K562 (cell line): Measurements from ENCODE around the gene ZCCHC14. TPM values are rescaled to one million over a fixed set of nuclear protein-coding genes. Genes with fewer than 3 reads are reported as not detected.

Experiments
- FOXK2 ChIP-seq, 2 experiments: fragments of 450-650 bp; IDR thresholded peaks in 1 of 2; conservative IDR thresholded peaks in 1 of 2; 2 replicates each; pipeline ENCODE4 v1.6.1; 2016; ENCODE audit warnings: low read depth in 2 of 2, mild to moderate bottlenecking in 1 of 2
- HMBOX1 ChIP-seq: sonication (generic); IDR thresholded peaks from 2 replicates; pipeline ENCODE4 v1.6.1; 2016
- LEF1 ChIP-seq: fragments of 450-650 bp; IDR thresholded peaks from 2 replicates; pipeline ENCODE4 v1.6.1; 2016; ENCODE audit warnings: mild to moderate bottlenecking
- MBD1 ChIP-seq: fragments of 250-450 bp; sonication (Bioruptor Pico); IDR thresholded peaks from 2 replicates; pipeline ENCODE4 v1.8.0; 2022; ENCODE audit warnings: inconsistent platforms
- MXD1 ChIP-seq: fragments of 250-450 bp; sonication (Bioruptor Pico); IDR thresholded peaks from 2 replicates; pipeline ENCODE4 v1.8.0; 2021; ENCODE audit warnings: borderline replicate concordance, mild to moderate bottlenecking, moderate library complexity; ENCODE audit not compliant: poor library complexity, severe bottlenecking
- NELFE ChIP-seq: IDR thresholded peaks from 2 replicates; pipeline ENCODE4 v1.6.1; 2011; ENCODE audit warnings: mild to moderate bottlenecking; ENCODE audit not compliant: insufficient read depth, insufficient read length
- POLR2AphosphoS2 ChIP-seq: IDR thresholded peaks from 2 replicates; pipeline ENCODE4 v1.6.1; 2012; ENCODE audit warnings: low read length, improper control_type of control experiment
- SETDB1 ChIP-seq: IDR thresholded peaks from one replicate; pipeline ENCODE4 v1.6.1; 2012; ENCODE audit warnings: low read length, control low read depth, inconsistent platforms
- SRSF1 ChIP-seq: fragments of 200-400 bp; formaldehyde crosslinking; IDR thresholded peaks from 2 replicates; pipeline ENCODE4 v1.6.1; 2017; ENCODE audit warnings: mild to moderate bottlenecking, low read depth, low read length, moderate library complexity
- TCFL5 ChIP-seq: fragments of 250-450 bp; sonication (Bioruptor Pico); conservative IDR thresholded peaks from 2 replicates; pipeline ENCODE4 v1.6.1; 2021; ENCODE audit warnings: mild to moderate bottlenecking, moderate library complexity, matching md5 sums
- XRCC4 ChIP-seq: IDR thresholded peaks from one replicate; pipeline ENCODE4 v1.6.1; 2011; ENCODE audit not compliant: insufficient read depth, insufficient read length; ENCODE audit errors: extremely low read depth
- ZC3H8 ChIP-seq: fragments of 450-650 bp; IDR thresholded peaks from 2 replicates; pipeline ENCODE4 v1.6.1; 2017
- ZSCAN29 ChIP-seq: fragments of 450-650 bp; IDR thresholded peaks from 2 replicates; pipeline ENCODE4 v1.6.1; 2017
- polyA plus RNA-seq, 8 experiments: library from polyadenylated mRNA; depleted of rRNA in 4 of 8; stranded (reverse) in 5 of 8; unstranded in 3 of 8; fragments of >200 nt; fragmentation: Nextera tagmentation in 2 of 8; fragmentation: Illumina TruSeq in 1 of 8; extraction: Ambion mirVana in 2 of 8; extraction: Trizol in 1 of 8; gene quantifications; 2 replicates each; pipeline versions ENCODE4 v1.2.1 to v1.2.3, GENCODE V29; 2011 to 2014; ENCODE audit warnings: inconsistent platforms in 1 of 8, missing spikeins in 1 of 8
- total RNA-seq, 7 experiments: library from RNA; depleted of rRNA in 6 of 7; stranded (reverse); fragments of >200 nt in 6 of 7; fragmentation: Illumina TruSeq in 2 of 7; extraction: Trizol in 2 of 7; gene quantifications; 2 replicates each; pipeline versions ENCODE4 v1.2.1 to v1.2.3, GENCODE V29; 2011 to 2021; ENCODE audit warnings: low replicate concordance in 1 of 7
- TF ChIP-seq, protein P1 (sequence below): sonication (generic); formaldehyde crosslinking; IDR thresholded peaks from 2 replicates; pipeline ENCODE4 v1.8.0; 2022; ENCODE audit warnings: mild to moderate bottlenecking, missing genetic modification reagents
- TF ChIP-seq, protein P2 (sequence below): fragments of 250-450 bp; sonication (Bioruptor Pico); IDR thresholded peaks from 2 replicates; pipeline ENCODE4 v1.5.0; 2021
- TF ChIP-seq, protein P3 (sequence below): sonication (generic); formaldehyde crosslinking; IDR thresholded peaks from 2 replicates; pipeline ENCODE4 v1.8.1; 2023; ENCODE audit warnings: mild to moderate bottlenecking, missing genetic modification reagents

Gene ZCCHC14
- total and polyA plus RNA-seq, 9 of the 15 experiments (the other 6 are each of a cell fraction or from before 2014, with no cell fraction given): 1.5 to 12.4 (median 2.9) TPM

DNA sequence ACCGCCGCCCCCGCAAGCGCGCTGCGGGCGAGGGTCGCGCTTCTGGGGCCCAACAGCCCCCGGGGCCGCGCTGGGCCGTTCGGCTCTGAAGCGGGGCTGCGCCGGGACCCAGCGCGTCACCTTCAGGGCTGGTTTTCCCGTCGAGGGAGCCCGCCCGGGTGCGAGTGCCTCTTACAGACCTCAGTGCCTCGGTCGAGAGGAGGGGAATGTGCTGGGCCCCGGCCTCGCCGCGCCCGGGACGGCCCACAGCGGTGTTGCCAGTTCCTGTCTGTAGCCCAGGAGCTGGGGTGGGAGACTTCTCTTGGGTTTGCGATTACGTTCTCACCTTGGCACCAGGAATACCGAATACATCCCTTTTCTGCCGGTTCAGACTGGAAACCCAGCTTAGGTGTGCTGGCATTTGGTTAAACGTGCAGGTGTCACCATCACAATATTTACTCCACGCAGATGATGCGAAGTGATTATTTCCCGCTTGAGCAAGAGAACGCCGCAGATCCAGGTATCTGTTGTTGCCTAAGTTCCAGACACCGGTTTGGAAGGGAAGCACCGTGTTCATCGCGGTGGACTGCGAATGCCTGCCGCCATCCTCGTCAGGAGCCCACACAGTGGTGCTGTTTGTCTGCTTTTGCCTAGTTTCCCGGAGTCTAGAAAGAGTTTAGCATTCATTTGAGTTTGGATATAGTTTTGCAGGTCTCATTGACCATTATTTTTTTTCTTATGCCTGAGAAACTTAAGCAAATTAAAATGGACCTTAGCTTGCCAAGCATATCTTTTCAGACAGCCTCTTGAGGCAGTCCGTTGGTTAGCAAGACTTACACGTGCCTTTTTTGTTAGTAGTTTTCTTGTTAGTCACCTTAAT is 99.8 kb downstream of the ZCCHC14 start (continued):
- TF ChIP-seq, protein P1, sequence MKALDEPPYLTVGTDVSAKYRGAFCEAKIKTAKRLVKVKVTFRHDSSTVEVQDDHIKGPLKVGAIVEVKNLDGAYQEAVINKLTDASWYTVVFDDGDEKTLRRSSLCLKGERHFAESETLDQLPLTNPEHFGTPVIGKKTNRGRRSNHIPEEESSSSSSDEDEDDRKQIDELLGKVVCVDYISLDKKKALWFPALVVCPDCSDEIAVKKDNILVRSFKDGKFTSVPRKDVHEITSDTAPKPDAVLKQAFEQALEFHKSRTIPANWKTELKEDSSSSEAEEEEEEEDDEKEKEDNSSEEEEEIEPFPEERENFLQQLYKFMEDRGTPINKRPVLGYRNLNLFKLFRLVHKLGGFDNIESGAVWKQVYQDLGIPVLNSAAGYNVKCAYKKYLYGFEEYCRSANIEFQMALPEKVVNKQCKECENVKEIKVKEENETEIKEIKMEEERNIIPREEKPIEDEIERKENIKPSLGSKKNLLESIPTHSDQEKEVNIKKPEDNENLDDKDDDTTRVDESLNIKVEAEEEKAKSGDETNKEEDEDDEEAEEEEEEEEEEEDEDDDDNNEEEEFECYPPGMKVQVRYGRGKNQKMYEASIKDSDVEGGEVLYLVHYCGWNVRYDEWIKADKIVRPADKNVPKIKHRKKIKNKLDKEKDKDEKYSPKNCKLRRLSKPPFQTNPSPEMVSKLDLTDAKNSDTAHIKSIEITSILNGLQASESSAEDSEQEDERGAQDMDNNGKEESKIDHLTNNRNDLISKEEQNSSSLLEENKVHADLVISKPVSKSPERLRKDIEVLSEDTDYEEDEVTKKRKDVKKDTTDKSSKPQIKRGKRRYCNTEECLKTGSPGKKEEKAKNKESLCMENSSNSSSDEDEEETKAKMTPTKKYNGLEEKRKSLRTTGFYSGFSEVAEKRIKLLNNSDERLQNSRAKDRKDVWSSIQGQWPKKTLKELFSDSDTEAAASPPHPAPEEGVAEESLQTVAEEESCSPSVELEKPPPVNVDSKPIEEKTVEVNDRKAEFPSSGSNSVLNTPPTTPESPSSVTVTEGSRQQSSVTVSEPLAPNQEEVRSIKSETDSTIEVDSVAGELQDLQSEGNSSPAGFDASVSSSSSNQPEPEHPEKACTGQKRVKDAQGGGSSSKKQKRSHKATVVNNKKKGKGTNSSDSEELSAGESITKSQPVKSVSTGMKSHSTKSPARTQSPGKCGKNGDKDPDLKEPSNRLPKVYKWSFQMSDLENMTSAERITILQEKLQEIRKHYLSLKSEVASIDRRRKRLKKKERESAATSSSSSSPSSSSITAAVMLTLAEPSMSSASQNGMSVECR (CRISPR knock-in tag): no peak
- TF ChIP-seq XRCC4 (no peak), HMBOX1 (peak; percentile 56), MBD1 (no peak), ZSCAN29 (no peak), FOXK2 (conservative IDR thresholded peaks at IDR 0.05 in 1 of 2, IDR thresholded peaks at IDR 0.05 in 1 of 2; ENCODE audit: low read depth in 2 of 2) (0 out of 4 replicates have a peak, but pooled peaks of 1 of the 2 experiments have one; percentile 28), NELFE (no peak), TCFL5 (CRISPR knock-in tag) (no peak), LEF1 (no peak), ZC3H8 (no peak), SRSF1 (no peak), MXD1 (CRISPR knock-in tag) (no peak), SETDB1 (no peak), POLR2AphosphoS2 (no peak)
- TF ChIP-seq, protein P2, sequence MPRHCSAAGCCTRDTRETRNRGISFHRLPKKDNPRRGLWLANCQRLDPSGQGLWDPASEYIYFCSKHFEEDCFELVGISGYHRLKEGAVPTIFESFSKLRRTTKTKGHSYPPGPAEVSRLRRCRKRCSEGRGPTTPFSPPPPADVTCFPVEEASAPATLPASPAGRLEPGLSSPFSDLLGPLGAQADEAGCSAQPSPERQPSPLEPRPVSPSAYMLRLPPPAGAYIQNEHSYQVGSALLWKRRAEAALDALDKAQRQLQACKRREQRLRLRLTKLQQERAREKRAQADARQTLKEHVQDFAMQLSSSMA (CRISPR knock-in tag): no peak
- TF ChIP-seq, protein P3, sequence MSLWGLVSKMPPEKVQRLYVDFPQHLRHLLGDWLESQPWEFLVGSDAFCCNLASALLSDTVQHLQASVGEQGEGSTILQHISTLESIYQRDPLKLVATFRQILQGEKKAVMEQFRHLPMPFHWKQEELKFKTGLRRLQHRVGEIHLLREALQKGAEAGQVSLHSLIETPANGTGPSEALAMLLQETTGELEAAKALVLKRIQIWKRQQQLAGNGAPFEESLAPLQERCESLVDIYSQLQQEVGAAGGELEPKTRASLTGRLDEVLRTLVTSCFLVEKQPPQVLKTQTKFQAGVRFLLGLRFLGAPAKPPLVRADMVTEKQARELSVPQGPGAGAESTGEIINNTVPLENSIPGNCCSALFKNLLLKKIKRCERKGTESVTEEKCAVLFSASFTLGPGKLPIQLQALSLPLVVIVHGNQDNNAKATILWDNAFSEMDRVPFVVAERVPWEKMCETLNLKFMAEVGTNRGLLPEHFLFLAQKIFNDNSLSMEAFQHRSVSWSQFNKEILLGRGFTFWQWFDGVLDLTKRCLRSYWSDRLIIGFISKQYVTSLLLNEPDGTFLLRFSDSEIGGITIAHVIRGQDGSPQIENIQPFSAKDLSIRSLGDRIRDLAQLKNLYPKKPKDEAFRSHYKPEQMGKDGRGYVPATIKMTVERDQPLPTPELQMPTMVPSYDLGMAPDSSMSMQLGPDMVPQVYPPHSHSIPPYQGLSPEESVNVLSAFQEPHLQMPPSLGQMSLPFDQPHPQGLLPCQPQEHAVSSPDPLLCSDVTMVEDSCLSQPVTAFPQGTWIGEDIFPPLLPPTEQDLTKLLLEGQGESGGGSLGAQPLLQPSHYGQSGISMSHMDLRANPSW: no peak
